Measurements from ENCODE around the gene ADORA1.

ADORA1 gene

GRCh38 chr1:203124546-203125317, 2.8 kb upstream of the ADORA1 start:
- no peak overlapping the region for H3K4me3 ChIP-seq (ENCODE audit: low read depth, low read length)
- TF ChIP-seq, protein P1, sequence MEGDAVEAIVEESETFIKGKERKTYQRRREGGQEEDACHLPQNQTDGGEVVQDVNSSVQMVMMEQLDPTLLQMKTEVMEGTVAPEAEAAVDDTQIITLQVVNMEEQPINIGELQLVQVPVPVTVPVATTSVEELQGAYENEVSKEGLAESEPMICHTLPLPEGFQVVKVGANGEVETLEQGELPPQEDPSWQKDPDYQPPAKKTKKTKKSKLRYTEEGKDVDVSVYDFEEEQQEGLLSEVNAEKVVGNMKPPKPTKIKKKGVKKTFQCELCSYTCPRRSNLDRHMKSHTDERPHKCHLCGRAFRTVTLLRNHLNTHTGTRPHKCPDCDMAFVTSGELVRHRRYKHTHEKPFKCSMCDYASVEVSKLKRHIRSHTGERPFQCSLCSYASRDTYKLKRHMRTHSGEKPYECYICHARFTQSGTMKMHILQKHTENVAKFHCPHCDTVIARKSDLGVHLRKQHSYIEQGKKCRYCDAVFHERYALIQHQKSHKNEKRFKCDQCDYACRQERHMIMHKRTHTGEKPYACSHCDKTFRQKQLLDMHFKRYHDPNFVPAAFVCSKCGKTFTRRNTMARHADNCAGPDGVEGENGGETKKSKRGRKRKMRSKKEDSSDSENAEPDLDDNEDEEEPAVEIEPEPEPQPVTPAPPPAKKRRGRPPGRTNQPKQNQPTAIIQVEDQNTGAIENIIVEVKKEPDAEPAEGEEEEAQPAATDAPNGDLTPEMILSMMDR (IDR thresholded peaks at IDR 0.05; ENCODE audit: low read depth, low read length) = no peak

- H3K4me3 ChIP-seq (ENCODE audit: low read depth, low read length) = no peak overlapping the region
- TF ChIP-seq, protein P1 (IDR thresholded peaks at IDR 0.05; ENCODE audit: low read depth, low read length) = peak; percentile 38; the same call in 1 of the 2 replicates
Measured at GRCh38 chr1:203126151-203126865, 1.2 kb upstream of the ADORA1 start.

- H3K4me3 ChIP-seq (ENCODE audit: low read depth, low read length) = no peak overlapping the region
- TF ChIP-seq, protein P1 (IDR thresholded peaks at IDR 0.05; ENCODE audit: low read depth, low read length) = no peak
Measured at GRCh38 chr1:203126866-203127665, 460 bp upstream of the ADORA1 start.

DNA sequence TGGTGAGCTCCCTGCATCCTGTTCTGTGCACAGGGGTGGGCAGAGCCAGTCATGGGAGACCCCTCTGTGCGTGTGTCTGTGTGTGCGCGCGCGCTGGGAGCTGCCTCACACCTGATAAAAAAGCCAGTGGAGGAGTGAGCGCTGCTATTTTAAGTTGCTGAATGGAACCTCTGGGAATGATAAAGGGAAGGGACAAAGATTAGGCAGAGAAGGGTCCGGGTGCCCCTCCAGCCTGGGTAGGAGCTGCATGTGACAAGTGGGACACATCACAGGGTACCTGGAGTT, 847 bp downstream of the ADORA1 start:
- TF ChIP-seq, protein P1 (IDR thresholded peaks at IDR 0.05; ENCODE audit: low read depth, low read length) = no peak
- H3K4me3 ChIP-seq (ENCODE audit: low read depth, low read length) = no peak overlapping the region

DNA sequence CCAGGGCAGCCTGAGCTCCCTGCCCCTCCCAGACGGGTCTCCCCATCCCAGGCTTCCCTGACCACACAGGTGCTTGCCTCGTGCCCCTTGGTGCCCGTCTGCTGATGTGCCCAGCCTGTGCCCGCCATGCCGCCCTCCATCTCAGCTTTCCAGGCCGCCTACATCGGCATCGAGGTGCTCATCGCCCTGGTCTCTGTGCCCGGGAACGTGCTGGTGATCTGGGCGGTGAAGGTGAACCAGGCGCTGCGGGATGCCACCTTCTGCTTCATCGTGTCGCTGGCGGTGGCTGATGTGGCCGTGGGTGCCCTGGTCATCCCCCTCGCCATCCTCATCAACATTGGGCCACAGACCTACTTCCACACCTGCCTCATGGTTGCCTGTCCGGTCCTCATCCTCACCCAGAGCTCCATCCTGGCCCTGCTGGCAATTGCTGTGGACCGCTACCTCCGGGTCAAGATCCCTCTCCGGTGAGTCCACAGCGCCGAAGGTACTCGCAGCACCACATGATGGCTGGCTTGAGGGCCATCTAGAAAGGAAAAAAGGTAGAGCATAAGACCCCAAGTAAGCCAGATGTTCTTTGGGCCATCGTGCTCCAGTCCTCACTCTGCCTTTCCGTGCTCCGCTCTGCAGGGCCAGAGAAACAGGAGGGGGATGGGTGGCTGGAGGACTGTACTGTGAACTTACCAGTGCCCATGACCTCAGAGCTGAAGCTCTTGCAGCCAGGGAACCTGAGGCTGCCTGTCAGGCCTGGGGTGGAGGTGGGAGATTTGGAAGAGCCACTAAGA, 1.4 kb downstream of the ADORA1 start:
- H3K4me3 ChIP-seq (ENCODE audit: low read depth, low read length) = no peak overlapping the region
- TF ChIP-seq, protein P1 (IDR thresholded peaks at IDR 0.05; ENCODE audit: low read depth, low read length) = no peak

- no peak overlapping the region for H3K4me3 ChIP-seq (ENCODE audit: low read depth, low read length)
- TF ChIP-seq, protein P1 (IDR thresholded peaks at IDR 0.05; ENCODE audit: low read depth, low read length) = no peak
Measured at GRCh38 chr1:203129501-203130231, 2.1 kb downstream of the ADORA1 start.
